Measurements from ENCODE around the gene SPSB3. TPM values are rescaled to one million over a fixed set of nuclear protein-coding genes. Genes with fewer than 3 reads are reported as not detected.
A peak's percentile ranks its signal among the peaks of the same experiment; 100 is the strongest.

SPSB3 gene
- polyA plus RNA-seq, 4 donors = 31.6 to 56.5 (median 48.5) TPM

- no peak for DNase-seq (ENCODE audit: low read depth in 4 of 4, low spot score in 2 of 4)
Observed at GRCh38 chr16:1775846-1776671, 6.3 kb downstream of the SPSB3 start.

- DNase-seq (ENCODE audit: low read depth in 4 of 4, low spot score in 2 of 4) = no peak
Observed at GRCh38 chr16:1775006-1775845, 7.1 kb downstream of the SPSB3 start.

GRCh38 chr16:1774448-1774780 is 8.0 kb downstream of the SPSB3 start:
- no peak for DNase-seq (ENCODE audit: low read depth in 4 of 4, low spot score in 2 of 4)

GRCh38 chr16:1773703-1774447 is 8.5 kb downstream of the SPSB3 start:
- DNase-seq (ENCODE audit: low read depth in 4 of 4, low spot score in 2 of 4) = no peak

- DNase-seq (ENCODE audit: low read depth in 4 of 4, low spot score in 2 of 4) = peak; percentile 65 to 75 (median 70)
Observed at GRCh38 chr16:1772908-1773702, 9.3 kb downstream of the SPSB3 start, which contains the start of gene MRPS34. MRPS34 (minus strand) TSS chr16:1773134; CDS start chr16:1773119, 15 bp downstream.

- no peak for DNase-seq (ENCODE audit: low read depth in 4 of 4, low spot score in 2 of 4)
Observed at GRCh38 chr16:1772362-1772907, 9.9 kb downstream of the SPSB3 start, which contains the start of gene EME2. EME2 (plus strand) TSS chr16:1772810; CDS start chr16:1773228, 418 bp downstream.

GRCh38 chr16:1771864-1772361 is 10.5 kb downstream of the SPSB3 start:
- no peak for DNase-seq (ENCODE audit: low read depth in 4 of 4, low spot score in 2 of 4)

GRCh38 chr16:1771188-1771863 is 11.0 kb downstream of the SPSB3 start, which contains the start of gene NME3:
NME3 (minus strand) TSS chr16:1771543; CDS start chr16:1771534, 9 bp downstream.
- DNase-seq (ENCODE audit: low read depth in 4 of 4, low spot score in 2 of 4) = no peak

GRCh38 chr16:1770328-1771187 is 11.8 kb downstream of the SPSB3 start:
- DNase-seq (ENCODE audit: low read depth in 4 of 4, low spot score in 2 of 4) = no peak

- no peak for DNase-seq (ENCODE audit: low read depth in 4 of 4, low spot score in 2 of 4)
Observed at GRCh38 chr16:1769402-1770300, 12.7 kb downstream of the SPSB3 start.

- no peak for DNase-seq (ENCODE audit: low read depth in 4 of 4, low spot score in 2 of 4)
Observed at GRCh38 chr16:1768767-1769401, 13.5 kb downstream of the SPSB3 start.

GRCh38 chr16:1768061-1768766 is 14.2 kb downstream of the SPSB3 start:
- DNase-seq (ENCODE audit: low read depth in 4 of 4, low spot score in 2 of 4) = no peak

GRCh38 chr16:1767116-1767994 is 15.0 kb downstream of the SPSB3 start:
- no peak for DNase-seq (ENCODE audit: low read depth in 4 of 4, low spot score in 2 of 4)

GRCh38 chr16:1766701-1767100 is 15.7 kb downstream of the SPSB3 start:
- DNase-seq (ENCODE audit: low read depth in 4 of 4, low spot score in 2 of 4) = no peak

GRCh38 chr16:1766231-1766630 is 16.1 kb downstream of the SPSB3 start:
- no peak for DNase-seq (ENCODE audit: low read depth in 4 of 4, low spot score in 2 of 4)
